SK-N-SH (cell line): ENCODE data around the gene KBTBD8.

Experiments
- CTCF ChIP-seq: fragments of 200-600 bp; sonication (generic); IDR thresholded peaks from 2 replicates; pipeline ENCODE4 v1.6.1; 2017; ENCODE audit warnings: antibody characterized with exemption, mild to moderate bottlenecking, moderate library complexity
- EP300 ChIP-seq, 2 experiments: IDR thresholded peaks; 2 replicates each; pipeline versions ENCODE4 v1.4.0 to v1.6.1; 2012; ENCODE audit warnings: borderline replicate concordance in 1 of 2, low read depth in 1 of 2, low read length in 1 of 2
- RAD21 ChIP-seq: IDR thresholded peaks from 2 replicates; pipeline ENCODE4 v1.6.1; 2012; ENCODE audit warnings: mild to moderate bottlenecking, low read length
- RCOR1 ChIP-seq: fragments of 150-350 bp; IDR thresholded peaks from 2 replicates; pipeline ENCODE4 v1.6.1; 2017; ENCODE audit warnings: antibody characterized with exemption, low read length
- SIN3A ChIP-seq: IDR thresholded peaks from 2 replicates; pipeline ENCODE4 v1.6.1; 2012; ENCODE audit warnings: low read depth, mild to moderate bottlenecking, low read length, moderate library complexity, borderline replicate concordance
- USF1 ChIP-seq: IDR thresholded peaks from 2 replicates; pipeline ENCODE4 v1.4.0; 2012; ENCODE audit warnings: low read depth, borderline replicate concordance

- TF ChIP-seq RAD21: no peak
- TF ChIP-seq RCOR1: no peak
- no peak for TF ChIP-seq CTCF
- TF ChIP-seq SIN3A: no peak
- TF ChIP-seq USF1: no peak
- no peak for TF ChIP-seq EP300 (IDR thresholded peaks at IDR 0.05; ENCODE audit: borderline replicate concordance in 1 of 2, low read depth in 1 of 2, low read length in 1 of 2)
These were observed 3.5 kb upstream of the KBTBD8 start for GRCh38 chr3:66994588-66994987.
